GM10266 (cell line): Measurements from ENCODE around the gene SPRED2.

ENCODE experiments used
- DNase-seq: peaks from one replicate; pipeline ENCODE4 v3.0.0; 2012; ENCODE audit errors: extremely low spot score
- CTCF ChIP-seq: IDR thresholded peaks from 2 replicates; pipeline ENCODE4 v1.5.1; 2012; ENCODE audit warnings: mild to moderate bottlenecking, low read depth; ENCODE audit not compliant: control insufficient read depth, insufficient read depth; ENCODE audit errors: missing control alignments

The SPRED2 gene

GRCh38 chr2:65393046-65393445 lies 39.4 kb downstream of the SPRED2 start:
- TF ChIP-seq CTCF = no peak
- DNase-seq = no peak

- DNase-seq = no peak
- TF ChIP-seq CTCF = no peak
These were observed 39.8 kb downstream of the SPRED2 start for GRCh38 chr2:65392609-65393008.

GRCh38 chr2:65390134-65390533 lies 42.3 kb downstream of the SPRED2 start:
- peak; percentile 58 for DNase-seq
- TF ChIP-seq CTCF = no peak

- no peak for TF ChIP-seq CTCF
- DNase-seq = no peak
These were observed 42.9 kb downstream of the SPRED2 start for GRCh38 chr2:65389476-65389875.

- TF ChIP-seq CTCF = no peak
- DNase-seq = no peak
These were observed 43.6 kb downstream of the SPRED2 start for GRCh38 chr2:65388596-65389390.

GRCh38 chr2:65388051-65388531 lies 44.3 kb downstream of the SPRED2 start:
- peak; percentile 35 for DNase-seq
- TF ChIP-seq CTCF = no peak

GRCh38 chr2:65386989-65387388 lies 45.4 kb downstream of the SPRED2 start:
- DNase-seq = no peak

More at GRCh38 chr2:65386989-65387388, 45.4 kb downstream of the SPRED2 start:
- TF ChIP-seq CTCF = no peak
